SK-N-SH (cell line): ENCODE results near the gene TAPBP. TPM values are rescaled to one million over a fixed set of nuclear protein-coding genes. Genes with fewer than 3 reads are reported as not detected.
A peak's percentile ranks its signal among the peaks of the same experiment; 100 is the strongest.

ENCODE experiments used
- CHD2 ChIP-seq: fragments of 150-350 bp; IDR thresholded peaks from 2 replicates; pipeline ENCODE4 v1.6.1; 2018; ENCODE audit warnings: low read length; ENCODE audit not compliant: partially characterized antibody
- ELF1 ChIP-seq: IDR thresholded peaks from 2 replicates; pipeline ENCODE4 v1.4.0; 2012
- EP300 ChIP-seq, 2 experiments: IDR thresholded peaks; 2 replicates each; pipeline versions ENCODE4 v1.4.0 to v1.6.1; 2012; ENCODE audit warnings: borderline replicate concordance in 1 of 2, low read depth in 1 of 2, low read length in 1 of 2
- FOSL2 ChIP-seq: IDR thresholded peaks from 2 replicates; pipeline ENCODE4 v1.4.0; 2012; ENCODE audit warnings: low read depth, mild to moderate bottlenecking, moderate library complexity, borderline replicate concordance
- FOXM1 ChIP-seq: IDR thresholded peaks from 2 replicates; pipeline ENCODE4 v1.4.0; 2012; ENCODE audit warnings: low read depth, mild to moderate bottlenecking
- GABPA ChIP-seq: IDR thresholded peaks from 2 replicates; pipeline ENCODE4 v1.4.0; 2012; ENCODE audit warnings: low read depth, mild to moderate bottlenecking
- GATA2 ChIP-seq: sonication (generic); formaldehyde crosslinking; IDR thresholded peaks from 2 replicates; pipeline ENCODE4 v1.5.0; 2020; ENCODE audit warnings: mild to moderate bottlenecking, missing genetic modification reagents
- IRF3 ChIP-seq: fragments of 150-350 bp; IDR thresholded peaks from 2 replicates; pipeline ENCODE4 v1.6.1; 2016; ENCODE audit warnings: mild to moderate bottlenecking, low read depth, low read length
- MXI1 ChIP-seq: IDR thresholded peaks from 2 replicates; pipeline ENCODE4 v1.6.1; 2012; ENCODE audit warnings: mild to moderate bottlenecking, low read depth, low read length, improper control_type of control experiment
- NFIC ChIP-seq: IDR thresholded peaks from 2 replicates; pipeline ENCODE4 v1.4.0; 2012; ENCODE audit warnings: borderline replicate concordance
- NRF1 ChIP-seq: IDR thresholded peaks from 2 replicates; pipeline ENCODE4 v1.6.1; 2012; ENCODE audit warnings: low read depth, mild to moderate bottlenecking, low read length
- POLR2AphosphoS5 ChIP-seq: IDR thresholded peaks from 2 replicates; pipeline ENCODE4 v1.6.1; 2012; ENCODE audit warnings: low read depth, low read length
- RAD21 ChIP-seq: IDR thresholded peaks from 2 replicates; pipeline ENCODE4 v1.6.1; 2012; ENCODE audit warnings: mild to moderate bottlenecking, low read length
- RCOR1 ChIP-seq: fragments of 150-350 bp; IDR thresholded peaks from 2 replicates; pipeline ENCODE4 v1.6.1; 2017; ENCODE audit warnings: antibody characterized with exemption, low read length
- REST ChIP-seq: IDR thresholded peaks from 2 replicates; pipeline ENCODE4 v1.6.1; 2012; ENCODE audit warnings: mild to moderate bottlenecking, low read depth, low read length, moderate library complexity
- RFX5 ChIP-seq: IDR thresholded peaks from 2 replicates; pipeline ENCODE4 v1.6.1; 2012; ENCODE audit warnings: mild to moderate bottlenecking, improper control_type of control experiment, low read length
- SIN3A ChIP-seq: IDR thresholded peaks from 2 replicates; pipeline ENCODE4 v1.6.1; 2012; ENCODE audit warnings: low read depth, mild to moderate bottlenecking, low read length, moderate library complexity, borderline replicate concordance
- SMC3 ChIP-seq: IDR thresholded peaks from 2 replicates; pipeline ENCODE4 v1.6.1; 2012; ENCODE audit warnings: low read depth, low read length, improper control_type of control experiment
- TAF1 ChIP-seq: IDR thresholded peaks from 2 replicates; pipeline ENCODE4 v1.6.1; 2012; ENCODE audit warnings: low read depth, mild to moderate bottlenecking, low read length, moderate library complexity, borderline replicate concordance
- TCF12 ChIP-seq: IDR thresholded peaks from 2 replicates; pipeline ENCODE4 v1.4.0; 2012
- TEAD4 ChIP-seq: IDR thresholded peaks from 2 replicates; pipeline ENCODE4 v1.4.0; 2012; ENCODE audit warnings: mild to moderate bottlenecking, borderline replicate concordance; ENCODE audit not compliant: insufficient read depth
- ZBTB33 ChIP-seq: IDR thresholded peaks from 2 replicates; pipeline ENCODE4 v1.4.0; 2012; ENCODE audit warnings: low read depth, borderline replicate concordance
- polyA plus RNA-seq, 3 experiments: library from polyadenylated mRNA; depleted of rRNA; stranded (reverse); fragments of >200 nt; gene quantifications; 2 replicates each; pipeline ENCODE4 v1.2.3, GENCODE V29; 2012

TAPBP gene
- polyA plus RNA-seq, 1 of the 3 experiments (the other 2 are of a cell fraction): 44.5 TPM

- TF ChIP-seq RAD21 (no peak), EP300 (IDR thresholded peaks at IDR 0.05; ENCODE audit: borderline replicate concordance in 1 of 2, low read depth in 1 of 2, low read length in 1 of 2) (no peak), RCOR1 (no peak), IRF3 (peak; percentile 44; the same call in 1 of the 2 replicates), TCF12 (no peak), FOSL2 (no peak), GATA2 (no peak), NRF1 (peak; percentile 19; the same call in 1 of the 2 replicates), MXI1 (peak; percentile 50; the same call in 1 of the 2 replicates), SIN3A (no peak), ZBTB33 (no peak), RFX5 (peak; percentile 84), CHD2 (peak; percentile 20), NFIC (no peak), TAF1 (peak; percentile 81; the same call in 1 of the 2 replicates), GABPA (no peak), REST (no peak), ELF1 (no peak), TEAD4 (no peak), FOXM1 (no peak), SMC3 (no peak), POLR2AphosphoS5 (peak; percentile 78)
- TF ChIP-seq, all 33 proteins: peak for 10
Measured at GRCh38 chr6:33317669-33318425, 4.0 kb upstream of the TAPBP start, which contains the start of gene ZBTB22 (continued).
